Measurements from ENCODE around the gene GLT6D1.
A peak's percentile ranks its signal among the peaks of the same experiment; 100 is the strongest.

GLT6D1 gene

GRCh38 chr9:135607401-135608293, 31.7 kb downstream of the GLT6D1 start:
- no peak for DNase-seq

- no peak for DNase-seq
These were observed 32.5 kb downstream of the GLT6D1 start for GRCh38 chr9:135606885-135607259.

GRCh38 chr9:135605238-135605781, 34.0 kb downstream of the GLT6D1 start:
- DNase-seq, result no peak

- no peak for DNase-seq
These were observed 34.7 kb downstream of the GLT6D1 start for GRCh38 chr9:135604437-135605237.

GRCh38 chr9:135602789-135603481, 36.4 kb downstream of the GLT6D1 start:
- DNase-seq, result peak; percentile 31

- no peak for DNase-seq
These were observed 37.4 kb downstream of the GLT6D1 start for GRCh38 chr9:135601988-135602387.

- DNase-seq, result no peak
These were observed 39.0 kb downstream of the GLT6D1 start for GRCh38 chr9:135600296-135600817.

GRCh38 chr9:135596211-135596610, 43.1 kb downstream of the GLT6D1 start:
- DNase-seq, result no peak

GRCh38 chr9:135592625-135593024, 46.7 kb downstream of the GLT6D1 start:
- DNase-seq, result no peak

- DNase-seq, result no peak
These were observed 47.1 kb downstream of the GLT6D1 start for GRCh38 chr9:135592331-135592590.

- no peak for DNase-seq
These were observed 47.6 kb downstream of the GLT6D1 start for GRCh38 chr9:135591506-135592330.

- no peak for DNase-seq
These were observed 48.8 kb downstream of the GLT6D1 start for GRCh38 chr9:135590486-135591079.

- DNase-seq, result no peak
These were observed 49.5 kb downstream of the GLT6D1 start for GRCh38 chr9:135589596-135590485.

- no peak for DNase-seq
These were observed 50.3 kb downstream of the GLT6D1 start for GRCh38 chr9:135588886-135589595.

GRCh38 chr9:135588371-135588770, 51.0 kb downstream of the GLT6D1 start:
- no peak for DNase-seq

- no peak for DNase-seq
These were observed 51.7 kb downstream of the GLT6D1 start for GRCh38 chr9:135587658-135588057.

GRCh38 chr9:135586601-135587109, 52.7 kb downstream of the GLT6D1 start:
- no peak for DNase-seq

- DNase-seq, result no peak
These were observed 54.4 kb downstream of the GLT6D1 start for GRCh38 chr9:135584934-135585333.

GRCh38 chr9:135584371-135584770, 55.0 kb downstream of the GLT6D1 start:
- DNase-seq, result no peak

- DNase-seq, result no peak
These were observed 55.7 kb downstream of the GLT6D1 start for GRCh38 chr9:135583688-135584011.
